ENCODE measurements around the gene SSH2. TPM values are rescaled to one million over a fixed set of nuclear protein-coding genes. Genes with fewer than 3 reads are reported as not detected.

The SSH2 gene
- total and polyA plus RNA-seq, 9 of the 15 experiments (the other 6 are each of a cell fraction or from before 2014, with no cell fraction given): 3.9 to 16.1 (median 10.2) TPM

- TF ChIP-seq, protein P1, sequence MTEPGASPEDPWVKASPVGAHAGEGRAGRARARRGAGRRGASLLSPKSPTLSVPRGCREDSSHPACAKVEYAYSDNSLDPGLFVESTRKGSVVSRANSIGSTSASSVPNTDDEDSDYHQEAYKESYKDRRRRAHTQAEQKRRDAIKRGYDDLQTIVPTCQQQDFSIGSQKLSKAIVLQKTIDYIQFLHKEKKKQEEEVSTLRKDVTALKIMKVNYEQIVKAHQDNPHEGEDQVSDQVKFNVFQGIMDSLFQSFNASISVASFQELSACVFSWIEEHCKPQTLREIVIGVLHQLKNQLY (CRISPR knock-in tag; conservative IDR thresholded peaks at IDR 0.05): no peak
- TF ChIP-seq ZKSCAN1 (IDR thresholded peaks at IDR 0.05; ENCODE audit: low read depth, low read length): no peak
- no peak for TF ChIP-seq HCFC1 (IDR thresholded peaks at IDR 0.05; ENCODE audit: low read depth, low read length)
- no peak for TF ChIP-seq MCM3 (IDR thresholded peaks at IDR 0.05)
- TF ChIP-seq MYC (IDR thresholded peaks at IDR 0.05; ENCODE audit: low read depth, low read length): no peak
- no peak for TF ChIP-seq MYC (CRISPR knock-in tag; IDR thresholded peaks at IDR 0.05; ENCODE audit: borderline replicate concordance, low read depth)
- no peak for TF ChIP-seq FOXK2 (conservative IDR thresholded peaks at IDR 0.05 in 1 of 2, IDR thresholded peaks at IDR 0.05 in 1 of 2; ENCODE audit: low read depth in 2 of 2)
- peak; percentile 56 for TF ChIP-seq TEAD4 (IDR thresholded peaks at IDR 0.05; ENCODE audit: low read length)
- no peak for TF ChIP-seq TEAD4 (CRISPR knock-in tag; IDR thresholded peaks at IDR 0.05; ENCODE audit: borderline replicate concordance)
- TF ChIP-seq CBX8 (IDR thresholded peaks at IDR 0.05; ENCODE audit: borderline replicate concordance, extremely low read depth, low read depth, low read length, poor library complexity, severe bottlenecking): no peak
- no peak for TF ChIP-seq GTF2F1 (IDR thresholded peaks at IDR 0.05; ENCODE audit: low read depth, low read length)
- TF ChIP-seq, protein P2, sequence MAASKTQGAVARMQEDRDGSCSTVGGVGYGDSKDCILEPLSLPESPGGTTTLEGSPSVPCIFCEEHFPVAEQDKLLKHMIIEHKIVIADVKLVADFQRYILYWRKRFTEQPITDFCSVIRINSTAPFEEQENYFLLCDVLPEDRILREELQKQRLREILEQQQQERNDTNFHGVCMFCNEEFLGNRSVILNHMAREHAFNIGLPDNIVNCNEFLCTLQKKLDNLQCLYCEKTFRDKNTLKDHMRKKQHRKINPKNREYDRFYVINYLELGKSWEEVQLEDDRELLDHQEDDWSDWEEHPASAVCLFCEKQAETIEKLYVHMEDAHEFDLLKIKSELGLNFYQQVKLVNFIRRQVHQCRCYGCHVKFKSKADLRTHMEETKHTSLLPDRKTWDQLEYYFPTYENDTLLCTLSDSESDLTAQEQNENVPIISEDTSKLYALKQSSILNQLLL (CRISPR knock-in tag; IDR thresholded peaks at IDR 0.05; ENCODE audit: borderline replicate concordance): no peak
- TF ChIP-seq ARID2 (IDR thresholded peaks at IDR 0.05): no peak
- no peak for TF ChIP-seq DMBX1 (CRISPR knock-in tag; IDR thresholded peaks at IDR 0.05; ENCODE audit: borderline replicate concordance)
- no peak; the same call in 1 of the 2 replicates for TF ChIP-seq ESRRA (IDR thresholded peaks at IDR 0.05; ENCODE audit: borderline replicate concordance, low read depth)
- no peak for TF ChIP-seq ZNF12 (CRISPR knock-in tag; IDR thresholded peaks at IDR 0.05)
- TF ChIP-seq CEBPB (tag; IDR thresholded peaks at IDR 0.05): no peak
- TF ChIP-seq SUPT5H (IDR thresholded peaks at IDR 0.05): no peak
- TF ChIP-seq, protein P3, sequence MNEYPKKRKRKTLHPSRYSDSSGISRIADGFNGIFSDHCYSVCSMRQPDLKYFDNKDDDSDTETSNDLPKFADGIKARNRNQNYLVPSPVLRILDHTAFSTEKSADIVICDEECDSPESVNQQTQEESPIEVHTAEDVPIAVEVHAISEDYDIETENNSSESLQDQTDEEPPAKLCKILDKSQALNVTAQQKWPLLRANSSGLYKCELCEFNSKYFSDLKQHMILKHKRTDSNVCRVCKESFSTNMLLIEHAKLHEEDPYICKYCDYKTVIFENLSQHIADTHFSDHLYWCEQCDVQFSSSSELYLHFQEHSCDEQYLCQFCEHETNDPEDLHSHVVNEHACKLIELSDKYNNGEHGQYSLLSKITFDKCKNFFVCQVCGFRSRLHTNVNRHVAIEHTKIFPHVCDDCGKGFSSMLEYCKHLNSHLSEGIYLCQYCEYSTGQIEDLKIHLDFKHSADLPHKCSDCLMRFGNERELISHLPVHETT (CRISPR knock-in tag; conservative IDR thresholded peaks at IDR 0.05 in 1 of 2, IDR thresholded peaks at IDR 0.05 in 1 of 2): peak in 1 of 2 experiments; percentile 54; a peak in 1 of 4 replicates
- no peak for TF ChIP-seq NEUROD1 (IDR thresholded peaks at IDR 0.05; ENCODE audit: borderline replicate concordance, low read depth, low read length, partially characterized antibody)
- TF ChIP-seq KLF6 (CRISPR knock-in tag; IDR thresholded peaks at IDR 0.05; ENCODE audit: borderline replicate concordance): no peak
- no peak for TF ChIP-seq STAT5A (IDR thresholded peaks at IDR 0.05; ENCODE audit: borderline replicate concordance, low read length)
- peak; percentile 89 for TF ChIP-seq MECOM (CRISPR knock-in tag; IDR thresholded peaks at IDR 0.05)
- TF ChIP-seq, protein P4, sequence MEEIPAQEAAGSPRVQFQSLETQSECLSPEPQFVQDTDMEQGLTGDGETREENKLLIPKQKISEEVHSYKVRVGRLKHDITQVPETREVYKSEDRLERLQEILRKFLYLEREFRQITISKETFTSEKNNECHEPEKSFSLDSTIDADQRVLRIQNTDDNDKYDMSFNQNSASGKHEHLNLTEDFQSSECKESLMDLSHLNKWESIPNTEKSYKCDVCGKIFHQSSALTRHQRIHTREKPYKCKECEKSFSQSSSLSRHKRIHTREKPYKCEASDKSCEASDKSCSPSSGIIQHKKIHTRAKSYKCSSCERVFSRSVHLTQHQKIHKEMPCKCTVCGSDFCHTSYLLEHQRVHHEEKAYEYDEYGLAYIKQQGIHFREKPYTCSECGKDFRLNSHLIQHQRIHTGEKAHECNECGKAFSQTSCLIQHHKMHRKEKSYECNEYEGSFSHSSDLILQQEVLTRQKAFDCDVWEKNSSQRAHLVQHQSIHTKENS (CRISPR knock-in tag; IDR thresholded peaks at IDR 0.05): no peak
Observed at GRCh38 chr17:29874931-29875596, 55.0 kb downstream of the SSH2 start (continued).
